Measurements from ENCODE around the gene CECR2.

Gene CECR2

DNA sequence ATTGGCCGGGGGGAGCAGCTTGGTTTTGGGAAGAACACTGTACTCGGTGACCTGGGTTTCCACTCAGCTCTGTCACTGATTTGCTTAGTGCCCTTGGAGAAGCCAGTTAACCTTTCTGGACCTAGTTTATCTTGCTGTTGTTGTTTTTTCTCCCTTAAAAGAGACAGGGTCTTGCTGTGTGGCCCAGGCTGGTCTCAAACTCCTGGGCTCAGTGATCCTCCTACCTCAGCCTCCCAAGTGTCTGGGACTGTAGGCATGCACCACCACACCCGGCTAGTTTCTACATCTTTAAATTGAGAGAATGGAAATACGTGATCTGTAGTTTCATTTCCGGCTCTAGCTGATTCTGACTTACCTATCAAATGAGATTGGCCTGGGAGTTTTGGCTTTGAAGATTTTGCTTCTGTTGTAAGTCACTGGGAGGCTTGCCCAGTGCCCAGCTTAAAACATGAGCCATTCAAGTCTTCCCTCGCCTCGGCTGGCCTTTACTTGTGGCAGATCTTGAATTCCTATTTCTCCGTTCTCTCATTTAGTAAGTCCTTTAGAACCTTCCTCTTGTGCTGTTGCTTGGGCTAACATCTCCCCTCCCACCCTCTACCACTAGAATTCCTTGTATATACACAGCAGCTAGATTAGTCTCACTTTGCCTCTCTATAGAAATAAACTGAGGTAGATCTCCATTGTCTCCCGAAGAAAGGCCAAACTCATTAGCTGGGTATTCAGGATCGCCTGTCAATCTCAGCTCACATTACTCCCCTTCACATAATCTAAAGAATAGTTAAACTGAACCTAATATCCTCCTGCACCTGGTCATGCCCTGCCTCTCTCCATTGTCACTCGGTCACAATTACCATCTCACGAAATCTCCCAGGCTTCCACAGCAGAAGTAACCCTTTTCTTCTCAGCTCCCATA, 106.3 kb downstream of the CECR2 start:
- H3K9ac ChIP-seq (ENCODE audit: low read depth, low read length) = no peak overlapping the region
- H4K20me1 ChIP-seq (ENCODE audit: insufficient read depth, low read length) = no peaks in the 10 kb centered on the region
- H3K27ac ChIP-seq (ENCODE audit: low read length) = no peak overlapping the region
- DNase-seq (no peak), ATAC-seq (ENCODE audit: insufficient read depth, low read depth) (no peak)
- no peaks in the 10 kb centered on the region for H3K36me3 ChIP-seq (ENCODE audit: insufficient read depth, low read length)
- no peak overlapping the region for H2AFZ ChIP-seq (ENCODE audit: low read depth, low read length)
- H3K9me3 ChIP-seq (ENCODE audit: insufficient read depth, low read length, severe bottlenecking) = no peaks in the 10 kb centered on the region
- no peaks in the 10 kb centered on the region for H3K4me1 ChIP-seq (ENCODE audit: insufficient read depth, low read length)
- no peaks in the 10 kb centered on the region for H3K79me2 ChIP-seq (ENCODE audit: insufficient read depth, low read length)
- H3K4me3 ChIP-seq (ENCODE audit: low read depth in 1 of 2, low read length in 2 of 2) = no peak overlapping the region
- H3K4me2 ChIP-seq (ENCODE audit: insufficient read depth, low read length) = no peak overlapping the region
- H3K27me3 ChIP-seq (ENCODE audit: insufficient read depth, low read length, poor library complexity) = peaks cover 7% of the 10 kb centered on the region
- TF ChIP-seq CTCF (IDR thresholded peaks at IDR 0.05; ENCODE audit: borderline replicate concordance, extremely low read depth, low read length, poor library complexity, severe bottlenecking) = no peak
- TF ChIP-seq EZH2 (IDR thresholded peaks at IDR 0.05; ENCODE audit: borderline replicate concordance, low read depth, low read length, severe bottlenecking) = no peak

- ATAC-seq (ENCODE audit: insufficient read depth, low read depth) (no peak), DNase-seq (no peak)
- H3K27ac ChIP-seq (ENCODE audit: low read length) = no peak overlapping the region
- peaks cover 7% of the 10 kb centered on the region for H3K27me3 ChIP-seq (ENCODE audit: insufficient read depth, low read length, poor library complexity)
- no peaks in the 10 kb centered on the region for H4K20me1 ChIP-seq (ENCODE audit: insufficient read depth, low read length)
- H3K9ac ChIP-seq (ENCODE audit: low read depth, low read length) = no peak overlapping the region
- no peaks in the 10 kb centered on the region for H3K36me3 ChIP-seq (ENCODE audit: insufficient read depth, low read length)
- no peak overlapping the region for H2AFZ ChIP-seq (ENCODE audit: low read depth, low read length)
- H3K9me3 ChIP-seq (ENCODE audit: insufficient read depth, low read length, severe bottlenecking) = no peaks in the 10 kb centered on the region
- no peaks in the 10 kb centered on the region for H3K79me2 ChIP-seq (ENCODE audit: insufficient read depth, low read length)
- H3K4me3 ChIP-seq (ENCODE audit: low read depth in 1 of 2, low read length in 2 of 2) = no peak overlapping the region
- no peak overlapping the region for H3K4me2 ChIP-seq (ENCODE audit: insufficient read depth, low read length)
- no peak for TF ChIP-seq EZH2 (IDR thresholded peaks at IDR 0.05; ENCODE audit: borderline replicate concordance, low read depth, low read length, severe bottlenecking)
- TF ChIP-seq CTCF (IDR thresholded peaks at IDR 0.05; ENCODE audit: borderline replicate concordance, extremely low read depth, low read length, poor library complexity, severe bottlenecking) = no peak
- H3K4me1 ChIP-seq (ENCODE audit: insufficient read depth, low read length) = no peaks in the 10 kb centered on the region
Observed at GRCh38 chr22:17476838-17477237, 107.6 kb downstream of the CECR2 start.

- no peak overlapping the region for H3K4me3 ChIP-seq (ENCODE audit: low read depth in 1 of 2, low read length in 2 of 2)
- DNase-seq (no peak), ATAC-seq (ENCODE audit: insufficient read depth, low read depth) (no peak)
- H3K36me3 ChIP-seq (ENCODE audit: insufficient read depth, low read length) = no peaks in the 10 kb centered on the region
- H3K27me3 ChIP-seq (ENCODE audit: insufficient read depth, low read length, poor library complexity) = peaks cover 7% of the 10 kb centered on the region
- no peak overlapping the region for H3K9ac ChIP-seq (ENCODE audit: low read depth, low read length)
- no peaks in the 10 kb centered on the region for H3K79me2 ChIP-seq (ENCODE audit: insufficient read depth, low read length)
- no peaks in the 10 kb centered on the region for H4K20me1 ChIP-seq (ENCODE audit: insufficient read depth, low read length)
- no peaks in the 10 kb centered on the region for H3K9me3 ChIP-seq (ENCODE audit: insufficient read depth, low read length, severe bottlenecking)
- H3K4me2 ChIP-seq (ENCODE audit: insufficient read depth, low read length) = no peak overlapping the region
- no peak overlapping the region for H2AFZ ChIP-seq (ENCODE audit: low read depth, low read length)
- no peaks in the 10 kb centered on the region for H3K4me1 ChIP-seq (ENCODE audit: insufficient read depth, low read length)
- no peak overlapping the region for H3K27ac ChIP-seq (ENCODE audit: low read length)
- no peak for TF ChIP-seq CTCF (IDR thresholded peaks at IDR 0.05; ENCODE audit: borderline replicate concordance, extremely low read depth, low read length, poor library complexity, severe bottlenecking)
- TF ChIP-seq EZH2 (IDR thresholded peaks at IDR 0.05; ENCODE audit: borderline replicate concordance, low read depth, low read length, severe bottlenecking) = no peak
Observed at GRCh38 chr22:17477391-17477833, 108.2 kb downstream of the CECR2 start.
